ENCODE measurements around the gene IFI27.
A peak's percentile ranks its signal among the peaks of the same experiment; 100 is the strongest.

Gene IFI27

DNA sequence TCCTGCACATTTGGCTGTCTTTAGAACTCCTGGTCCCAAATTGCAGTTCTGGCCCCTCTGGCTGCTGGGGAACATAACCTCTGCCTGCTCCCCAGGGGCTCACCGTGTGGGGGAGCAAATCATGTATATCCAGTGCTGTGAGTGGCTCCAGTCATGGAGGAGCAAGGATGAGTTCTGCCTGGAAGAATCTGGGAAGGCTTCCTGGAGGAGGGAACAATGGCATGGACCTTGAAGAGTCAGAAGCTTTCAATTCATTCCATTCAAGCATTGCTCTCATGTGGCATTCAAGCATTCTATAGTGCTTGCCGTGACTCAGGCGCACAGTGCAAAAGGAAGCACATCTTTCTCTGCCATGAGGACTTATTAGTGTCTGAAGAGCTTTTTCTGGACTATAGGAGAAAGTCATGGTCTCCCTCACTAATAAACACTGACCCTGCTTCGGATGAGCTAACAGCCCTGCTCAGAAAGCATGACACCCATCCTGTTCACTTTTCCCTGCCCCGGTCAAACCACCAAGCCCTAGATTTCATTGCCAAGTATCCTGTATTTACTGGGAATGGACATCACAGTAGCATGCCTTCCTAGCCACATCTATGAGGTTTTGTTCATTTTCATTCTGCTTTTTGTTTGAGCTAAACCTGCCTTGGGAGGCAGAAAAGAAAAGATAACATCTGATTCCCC lies 3.5 kb downstream of the IFI27 start:
- Mint-ChIP-seq H3K4me3 (no peak overlapping the region), H3K9me3 (no peaks in the 10 kb centered on the region), H3K27ac (peak overlapping the region; percentile 77), H3K27me3 (ENCODE audit: low read depth, poor library complexity) (peaks cover 3% of the 10 kb centered on the region), H3K36me3 (ENCODE audit: low read depth) (no peaks in the 10 kb centered on the region), H3K4me1 (peaks cover 67% of the 10 kb centered on the region)
- DNase-seq = no peak
- TF ChIP-seq, protein P1, sequence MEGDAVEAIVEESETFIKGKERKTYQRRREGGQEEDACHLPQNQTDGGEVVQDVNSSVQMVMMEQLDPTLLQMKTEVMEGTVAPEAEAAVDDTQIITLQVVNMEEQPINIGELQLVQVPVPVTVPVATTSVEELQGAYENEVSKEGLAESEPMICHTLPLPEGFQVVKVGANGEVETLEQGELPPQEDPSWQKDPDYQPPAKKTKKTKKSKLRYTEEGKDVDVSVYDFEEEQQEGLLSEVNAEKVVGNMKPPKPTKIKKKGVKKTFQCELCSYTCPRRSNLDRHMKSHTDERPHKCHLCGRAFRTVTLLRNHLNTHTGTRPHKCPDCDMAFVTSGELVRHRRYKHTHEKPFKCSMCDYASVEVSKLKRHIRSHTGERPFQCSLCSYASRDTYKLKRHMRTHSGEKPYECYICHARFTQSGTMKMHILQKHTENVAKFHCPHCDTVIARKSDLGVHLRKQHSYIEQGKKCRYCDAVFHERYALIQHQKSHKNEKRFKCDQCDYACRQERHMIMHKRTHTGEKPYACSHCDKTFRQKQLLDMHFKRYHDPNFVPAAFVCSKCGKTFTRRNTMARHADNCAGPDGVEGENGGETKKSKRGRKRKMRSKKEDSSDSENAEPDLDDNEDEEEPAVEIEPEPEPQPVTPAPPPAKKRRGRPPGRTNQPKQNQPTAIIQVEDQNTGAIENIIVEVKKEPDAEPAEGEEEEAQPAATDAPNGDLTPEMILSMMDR (IDR thresholded peaks at IDR 0.05) = no peak

DNA sequence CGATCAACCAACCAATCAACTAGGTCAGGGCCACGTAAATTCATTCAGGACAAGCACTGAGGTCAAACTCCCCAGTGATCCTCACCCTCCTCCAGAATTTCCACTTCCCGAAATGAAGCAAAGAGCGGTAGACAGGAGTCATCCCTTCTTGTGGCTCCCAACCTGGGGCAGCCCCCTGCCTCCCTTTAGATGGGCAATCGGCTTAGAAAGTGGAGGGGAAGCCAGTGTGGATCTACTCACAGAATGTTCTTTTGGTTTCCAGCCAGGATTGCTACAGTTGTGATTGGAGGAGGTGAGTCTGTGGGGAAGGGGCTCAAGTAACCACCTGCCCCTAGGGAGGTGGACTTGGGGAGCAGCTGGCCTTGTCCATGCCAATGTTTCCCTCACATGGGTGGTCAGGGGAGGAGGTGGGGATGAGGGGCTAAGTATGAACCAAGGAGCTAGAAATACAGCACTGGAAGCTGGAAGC lies 4.1 kb downstream of the IFI27 start:
- Mint-ChIP-seq H3K9me3 (peaks cover 4% of the 10 kb centered on the region), H3K4me1 (peaks cover 67% of the 10 kb centered on the region), H3K4me3 (no peak overlapping the region), H3K27ac (peak overlapping the region; percentile 77), H3K36me3 (ENCODE audit: low read depth) (no peaks in the 10 kb centered on the region), H3K27me3 (ENCODE audit: low read depth, poor library complexity) (peaks cover under 1% of the 10 kb centered on the region)
- DNase-seq = no peak
- TF ChIP-seq, protein P1 (IDR thresholded peaks at IDR 0.05) = no peak

DNA sequence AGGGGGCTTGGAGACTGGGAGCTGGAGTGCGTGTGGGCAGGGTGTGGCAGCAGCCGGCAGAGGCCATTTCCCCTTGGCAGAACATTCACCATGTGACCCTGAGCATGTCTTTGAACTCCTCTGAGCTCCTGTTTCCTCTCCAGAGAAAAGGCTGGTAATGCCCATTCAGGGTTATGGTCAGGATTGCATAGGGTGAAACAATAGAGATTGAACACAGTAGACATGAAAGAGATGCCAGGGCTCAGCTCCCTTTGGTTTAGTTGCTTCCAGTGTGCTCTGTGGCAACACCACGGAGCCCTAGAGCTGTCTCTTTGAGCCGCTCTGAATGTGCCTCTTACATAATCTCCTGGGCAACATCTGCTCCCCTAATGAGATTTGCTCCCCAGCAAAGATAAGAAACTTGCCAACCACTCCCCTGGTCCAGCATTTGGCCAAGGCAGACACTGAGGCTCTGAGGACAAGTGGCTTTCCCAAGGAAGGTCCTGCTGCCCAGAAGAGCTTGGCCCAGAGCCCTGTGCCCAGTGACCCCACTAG lies 4.6 kb downstream of the IFI27 start:
- no peak for DNase-seq
- no peak overlapping the region for H3K27ac Mint-ChIP-seq
- TF ChIP-seq, protein P1 (IDR thresholded peaks at IDR 0.05) = no peak
- peaks cover 7% of the 10 kb centered on the region for H3K9me3 Mint-ChIP-seq
- H3K4me3 Mint-ChIP-seq = no peak overlapping the region
- peaks cover 63% of the 10 kb centered on the region for H3K4me1 Mint-ChIP-seq
- no peaks in the 10 kb centered on the region for H3K36me3 Mint-ChIP-seq (ENCODE audit: low read depth)
- H3K27me3 Mint-ChIP-seq (ENCODE audit: low read depth, poor library complexity) = no peaks in the 10 kb centered on the region

DNA sequence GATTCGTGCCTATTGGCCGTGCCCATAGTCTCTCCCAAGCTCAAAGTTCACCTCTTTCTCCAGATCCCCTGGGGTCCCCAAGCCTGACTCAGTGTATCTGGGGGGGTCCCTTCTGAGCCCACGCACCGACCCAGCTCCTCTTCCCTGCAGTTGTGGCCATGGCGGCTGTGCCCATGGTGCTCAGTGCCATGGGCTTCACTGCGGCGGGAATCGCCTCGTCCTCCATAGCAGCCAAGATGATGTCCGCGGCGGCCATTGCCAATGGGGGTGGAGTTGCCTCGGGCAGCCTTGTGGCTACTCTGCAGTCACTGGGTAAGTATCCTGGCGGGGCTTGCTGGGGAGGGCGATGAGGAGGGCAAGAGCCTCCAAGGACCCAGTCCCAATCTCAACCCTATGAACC lies 5.1 kb downstream of the IFI27 start:
- Mint-ChIP-seq H3K4me1 (peaks cover 58% of the 10 kb centered on the region), H3K27me3 (ENCODE audit: low read depth, poor library complexity) (peaks cover under 1% of the 10 kb centered on the region), H3K4me3 (no peak overlapping the region), H3K36me3 (ENCODE audit: low read depth) (no peaks in the 10 kb centered on the region), H3K9me3 (peaks cover 10% of the 10 kb centered on the region), H3K27ac (no peak overlapping the region)
- no peak for DNase-seq
- TF ChIP-seq, protein P1 (IDR thresholded peaks at IDR 0.05) = no peak

DNA sequence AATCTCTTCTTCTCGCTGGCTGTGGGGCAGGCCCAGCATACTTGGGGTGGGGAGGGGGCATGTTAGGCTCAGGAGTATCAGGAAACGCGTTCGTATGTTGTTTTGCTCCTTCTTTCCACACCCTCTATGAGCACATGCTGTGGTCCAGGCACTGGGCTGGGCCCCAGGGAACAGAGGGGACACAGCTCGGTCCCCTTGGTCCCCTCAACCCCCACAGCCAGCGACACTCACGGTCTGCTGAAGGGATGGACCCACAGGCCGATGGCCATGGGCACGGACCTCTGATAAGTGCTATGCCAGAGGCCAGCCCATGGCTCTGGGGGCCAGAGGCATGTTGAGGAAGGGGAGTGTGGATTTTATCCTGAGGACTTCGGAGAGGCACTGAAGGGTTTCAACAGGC lies 6.2 kb downstream of the IFI27 start:
- no peak overlapping the region for H3K27ac Mint-ChIP-seq

More for the DNA sequence above, 6.2 kb downstream of the IFI27 start:
- peaks cover 51% of the 10 kb centered on the region for H3K4me1 Mint-ChIP-seq
- H3K4me3 Mint-ChIP-seq = no peak overlapping the region
- H3K36me3 Mint-ChIP-seq (ENCODE audit: low read depth) = no peaks in the 10 kb centered on the region
- H3K27me3 Mint-ChIP-seq (ENCODE audit: low read depth, poor library complexity) = peaks cover 9% of the 10 kb centered on the region
- TF ChIP-seq, protein P1 (IDR thresholded peaks at IDR 0.05) = no peak
- H3K9me3 Mint-ChIP-seq = peaks cover 18% of the 10 kb centered on the region
- DNase-seq = no peak

Data from nephron progenitor cell (in vitro differentiated cells).